GM19438 (cell line): ENCODE data around the gene GAB2.

Source experiments
- ATAC-seq: cut with Tn5 transposase; IDR thresholded peaks from one replicate; pipeline ENCODE4 v1.9.1; 2021; ENCODE audit warnings: low read depth; ENCODE audit not compliant: unreplicated experiment

The GAB2 gene

DNA sequence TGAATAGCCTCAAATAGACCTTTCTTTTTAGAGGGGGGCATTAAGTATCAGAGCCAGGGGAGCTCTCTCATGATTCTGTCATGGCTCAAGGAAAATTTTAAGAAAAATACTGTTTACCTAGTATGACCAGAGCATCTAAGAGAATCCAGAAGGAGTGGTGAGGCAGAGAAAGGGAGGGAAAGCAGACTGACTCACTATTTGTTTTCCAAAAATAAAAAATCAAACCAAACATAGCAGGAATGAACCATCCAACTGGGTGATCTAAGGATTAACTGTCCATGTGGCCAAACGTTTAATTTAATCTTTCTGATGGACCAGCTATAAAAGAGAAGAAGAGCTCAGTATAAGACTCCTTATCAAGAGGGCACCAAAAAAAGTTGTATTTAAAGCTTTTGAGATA, 70.8 kb downstream of the GAB2 start:
- ATAC-seq = no peak

DNA sequence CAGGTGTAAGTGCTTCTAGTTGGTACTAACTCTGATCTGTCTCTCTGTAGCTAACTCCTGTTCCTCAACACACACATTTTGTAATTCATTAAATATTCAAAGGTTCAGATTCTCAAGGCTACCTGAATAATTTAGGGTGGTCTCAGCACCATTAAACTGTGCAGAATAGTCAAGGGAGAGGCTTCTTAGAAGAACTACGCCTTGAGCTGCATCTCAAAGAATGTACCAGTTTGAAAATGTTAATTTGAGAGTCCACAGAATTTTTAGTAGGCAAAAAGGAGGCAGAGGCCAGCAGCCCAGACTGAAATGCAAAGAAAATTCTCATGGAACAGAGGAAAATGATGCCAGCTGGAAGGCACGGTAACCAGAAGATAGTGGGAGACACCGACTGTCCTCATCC, 72.2 kb downstream of the GAB2 start:
- no peak for ATAC-seq

DNA sequence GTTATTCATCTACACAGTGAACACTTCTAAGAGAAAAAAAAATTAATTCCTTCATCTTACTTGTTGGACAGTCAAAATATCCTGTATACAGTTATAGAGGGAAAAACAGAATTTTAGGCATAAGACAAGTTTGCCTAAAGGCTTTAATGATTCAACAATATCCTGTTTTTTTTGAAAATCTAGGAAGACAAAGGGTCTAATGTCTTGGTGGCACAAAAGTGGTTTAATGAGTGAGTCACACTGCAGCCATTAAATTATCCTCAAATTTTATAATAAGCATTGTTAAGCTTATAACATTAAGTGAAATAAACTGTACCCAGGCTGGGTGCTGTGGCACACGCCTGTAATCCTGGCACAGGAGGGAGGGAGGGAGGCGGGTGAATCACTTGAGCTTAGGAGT, 72.9 kb downstream of the GAB2 start:
- no peak for ATAC-seq

DNA sequence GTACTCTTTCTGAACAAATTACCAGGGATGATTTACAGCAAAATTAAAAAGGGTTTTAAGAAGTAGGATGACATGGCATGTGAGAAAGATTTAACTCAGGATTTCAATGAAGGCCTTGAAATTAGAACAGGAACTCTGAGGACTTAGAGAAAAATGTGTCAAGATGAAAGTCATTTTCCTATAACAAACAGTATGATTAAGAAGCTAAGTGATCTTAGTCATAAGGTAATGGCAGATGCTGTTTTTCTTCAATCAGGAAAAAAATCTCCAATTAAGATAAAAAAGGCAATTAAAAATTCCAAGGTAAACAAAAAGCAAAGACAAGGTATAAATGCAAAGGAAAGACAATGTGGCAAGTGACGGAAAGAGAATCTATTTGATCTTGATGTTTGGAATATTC, 73.5 kb downstream of the GAB2 start:
- no peak for ATAC-seq

DNA sequence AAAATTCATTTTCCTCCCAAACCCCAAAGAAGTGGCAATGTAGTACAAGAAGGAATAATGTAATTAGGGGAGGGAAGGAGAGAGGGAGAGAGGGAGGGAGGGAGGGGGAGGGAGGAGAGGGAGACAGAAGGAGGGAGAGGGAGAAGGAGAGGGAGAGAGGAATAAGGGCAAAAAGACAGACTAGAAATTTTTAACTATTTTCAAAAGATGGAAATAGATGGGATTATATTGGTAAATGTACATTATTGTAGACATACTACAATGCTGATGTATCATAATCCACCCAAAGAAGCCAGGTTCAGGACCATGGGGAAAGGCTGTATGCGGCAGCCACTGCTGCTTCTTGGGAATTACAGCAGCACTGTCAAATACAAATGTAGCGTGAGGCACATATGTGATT, 74.3 kb downstream of the GAB2 start:
- ATAC-seq = no peak

DNA sequence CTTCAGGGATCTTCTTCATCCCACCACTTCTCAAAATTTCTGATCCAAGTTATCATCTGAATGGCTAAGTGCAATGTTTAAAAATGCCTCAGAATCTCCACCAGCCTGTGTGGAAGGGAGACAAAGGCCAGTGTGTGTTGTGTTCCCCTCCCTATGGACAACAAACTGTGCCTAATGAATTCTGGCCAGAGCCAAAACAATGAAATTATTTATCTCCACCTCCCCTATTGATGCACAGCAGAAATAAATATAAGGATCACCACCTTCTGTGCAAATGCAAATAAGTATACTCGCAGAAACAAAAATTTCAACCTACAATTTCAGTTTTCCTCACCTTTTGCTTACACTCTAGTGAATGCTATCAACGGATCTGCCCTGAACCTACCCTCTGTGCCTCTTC, 75.8 kb downstream of the GAB2 start:
- ATAC-seq = no peak

DNA sequence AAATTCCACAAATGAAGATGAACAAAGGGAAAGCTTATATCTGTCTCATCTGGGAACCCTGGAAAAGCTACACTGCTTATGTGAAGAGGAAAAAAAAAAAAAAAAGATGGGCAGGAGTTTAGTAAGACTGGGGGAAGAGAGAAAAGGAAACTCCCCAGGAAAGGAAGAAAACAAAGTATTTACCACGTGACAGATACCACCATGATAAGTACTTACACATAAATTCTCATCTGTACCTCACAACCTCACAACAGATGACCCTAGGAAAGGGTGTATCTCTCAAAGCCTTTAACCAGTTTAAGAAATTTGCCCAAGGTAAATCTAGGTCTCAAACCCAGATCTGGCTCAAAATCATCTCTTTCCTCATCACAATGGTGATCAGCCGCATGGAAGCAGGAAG, 77.1 kb downstream of the GAB2 start:
- ATAC-seq = no peak

DNA sequence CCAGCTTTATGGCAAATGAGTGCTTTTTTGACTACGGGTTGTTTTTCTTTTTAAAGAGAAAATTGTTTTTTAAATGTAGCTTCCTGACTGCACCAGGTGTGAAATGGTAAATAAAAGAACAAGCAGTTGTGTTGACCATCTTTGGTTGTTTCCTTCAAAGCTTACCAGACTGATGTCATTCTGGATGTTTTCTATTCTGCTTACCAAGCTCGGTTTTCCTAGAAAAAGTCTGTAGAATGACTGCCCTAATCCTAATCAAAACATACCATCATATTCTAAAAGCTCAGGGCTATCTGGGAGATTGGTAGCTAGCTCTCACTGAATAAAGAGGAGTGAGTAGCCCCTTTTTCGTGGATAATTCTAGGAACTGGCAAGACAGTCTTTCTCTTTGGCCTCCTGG, 77.7 kb downstream of the GAB2 start:
- ATAC-seq = no peak

DNA sequence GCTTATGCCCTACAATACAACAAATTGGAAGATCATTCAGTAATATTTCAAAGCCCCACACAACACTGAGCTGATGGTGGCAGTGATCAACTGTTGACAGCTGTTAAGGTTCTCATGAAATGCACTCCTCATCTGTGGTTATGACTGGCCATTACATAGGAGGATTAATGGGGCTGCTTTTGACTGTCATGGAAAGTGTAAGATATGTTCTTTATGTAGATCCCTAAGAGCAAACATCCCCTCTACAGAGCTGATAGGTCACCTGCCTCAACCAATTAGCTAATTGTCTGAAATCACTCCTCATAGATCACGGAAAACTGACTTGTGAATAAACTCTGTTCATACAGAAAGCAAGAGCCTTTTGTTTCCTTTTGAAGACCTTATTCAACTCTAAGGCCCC, 78.1 kb downstream of the GAB2 start:
- ATAC-seq = no peak

DNA sequence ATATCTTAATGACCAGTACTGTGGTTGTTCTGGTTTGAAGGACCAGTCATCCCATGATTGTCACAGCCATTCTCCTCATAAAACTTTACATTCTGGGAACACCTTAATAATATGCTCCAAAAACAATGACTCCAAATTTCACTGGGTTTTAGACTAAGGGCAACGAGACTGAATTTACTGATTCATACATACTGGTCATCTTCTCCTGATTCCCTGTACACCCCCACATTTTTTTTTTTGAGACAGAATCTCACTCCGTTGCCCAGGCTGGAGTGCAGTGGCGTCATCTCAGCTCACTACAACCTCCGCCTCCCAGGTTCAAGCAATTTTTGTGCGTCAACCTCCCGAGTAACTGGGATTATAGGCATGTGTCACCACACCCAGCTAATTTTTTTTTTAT, 78.9 kb downstream of the GAB2 start:
- no peak for ATAC-seq

DNA sequence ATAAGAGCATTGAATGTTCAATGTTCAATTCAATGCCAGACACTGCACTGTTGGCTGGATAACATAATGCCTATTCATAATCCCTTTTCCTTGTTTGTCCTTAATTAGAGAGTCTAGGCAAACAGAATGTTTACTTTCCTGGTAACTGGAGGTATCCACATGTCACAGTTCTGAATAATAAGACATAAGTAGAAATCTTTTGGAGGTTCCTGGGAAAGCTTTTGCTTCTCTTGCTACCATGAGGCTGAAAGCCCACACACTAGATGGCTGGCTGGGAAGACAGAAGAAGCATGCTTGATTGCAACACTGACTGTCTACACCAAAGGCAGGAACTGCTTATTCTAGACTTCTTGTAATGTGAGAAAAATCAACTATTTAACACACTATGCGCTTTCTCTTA, 79.5 kb downstream of the GAB2 start:
- no peak for ATAC-seq

DNA sequence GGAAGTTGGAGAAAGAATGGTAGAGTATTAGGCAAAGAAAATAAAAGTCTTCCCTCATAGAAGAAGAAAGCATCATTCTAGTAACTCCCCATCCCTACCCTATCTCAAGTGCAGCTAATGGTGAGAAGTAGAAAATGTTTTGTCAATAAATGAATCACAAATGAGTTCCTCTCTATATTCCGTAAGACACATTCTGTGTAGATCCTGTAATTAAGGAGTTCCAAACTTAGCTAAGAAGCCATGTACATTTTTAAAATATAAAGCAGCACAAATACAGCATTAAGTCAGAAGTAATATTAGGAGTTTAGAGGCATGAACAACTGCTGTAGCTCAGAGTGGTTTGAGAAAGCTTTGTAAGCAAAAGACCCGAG, 80.1 kb downstream of the GAB2 start:
- ATAC-seq = no peak

DNA sequence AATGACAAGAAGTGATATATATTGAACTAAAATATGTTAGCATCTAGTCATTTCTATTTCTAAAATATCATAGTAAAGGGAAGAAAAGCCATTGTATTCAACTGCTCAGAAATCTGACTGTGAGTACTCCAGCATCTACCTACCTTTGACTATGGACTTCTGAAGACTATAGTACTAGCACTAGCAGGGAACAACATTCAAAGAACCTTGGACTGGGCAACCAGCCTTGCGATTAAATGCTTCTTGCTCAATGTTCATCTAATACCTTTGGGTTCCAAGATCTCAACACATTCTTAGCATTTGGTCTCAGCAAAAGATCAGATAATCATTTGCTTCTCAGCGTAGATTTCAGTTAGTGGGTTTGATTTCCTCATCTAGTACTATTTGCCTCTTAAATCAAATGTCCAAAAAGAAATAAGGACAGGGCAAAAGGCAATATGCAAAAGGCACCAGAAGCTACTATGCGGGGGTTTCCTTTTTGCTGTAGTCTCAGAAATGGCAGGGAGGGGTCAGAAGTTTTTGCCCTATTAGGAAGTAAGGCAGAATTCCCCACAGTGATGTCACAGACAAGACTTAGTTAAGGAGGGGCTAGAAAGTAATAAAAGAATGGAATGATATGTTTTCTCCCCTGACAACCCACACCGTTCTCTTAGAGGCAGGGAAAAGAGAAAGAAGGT, 80.6 kb downstream of the GAB2 start:
- no peak for ATAC-seq

DNA sequence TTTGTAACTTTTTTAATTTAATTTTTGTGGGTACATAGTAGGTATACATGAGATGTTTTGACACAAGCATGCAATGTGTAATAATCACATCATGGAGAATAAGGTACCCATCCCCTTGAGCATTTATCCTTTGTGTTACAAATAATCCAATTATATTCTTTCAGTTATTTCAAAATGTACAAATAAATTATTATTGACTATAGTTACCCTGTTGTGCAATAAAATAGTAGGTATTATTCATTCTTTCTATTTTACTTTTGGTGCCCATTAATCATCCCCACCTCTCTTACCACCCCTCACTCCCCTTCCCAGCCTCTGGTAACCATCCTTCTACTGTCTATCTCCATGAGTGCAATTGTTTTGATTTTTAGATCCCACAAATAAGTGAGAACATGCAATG, 83.5 kb downstream of the GAB2 start:
- ATAC-seq = no peak

DNA sequence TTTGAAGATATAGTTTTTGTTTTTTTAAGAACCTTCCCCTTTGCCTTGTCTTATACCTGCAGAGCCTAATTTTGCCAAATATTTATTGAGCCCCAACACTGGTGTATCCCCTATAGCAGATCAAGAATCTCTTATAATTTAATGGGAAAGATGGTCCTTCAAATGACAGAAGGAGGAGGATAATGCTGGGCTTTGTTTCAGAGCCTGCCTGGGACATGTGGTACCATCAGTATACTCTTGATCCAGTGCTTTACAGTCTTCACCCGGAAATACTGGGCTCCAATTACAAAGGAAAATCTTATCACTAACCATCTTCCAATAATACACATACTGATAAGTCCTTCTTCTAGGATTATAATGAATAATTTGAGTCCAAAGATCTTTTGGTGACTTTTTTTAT, 84.7 kb downstream of the GAB2 start:
- ATAC-seq = no peak

DNA sequence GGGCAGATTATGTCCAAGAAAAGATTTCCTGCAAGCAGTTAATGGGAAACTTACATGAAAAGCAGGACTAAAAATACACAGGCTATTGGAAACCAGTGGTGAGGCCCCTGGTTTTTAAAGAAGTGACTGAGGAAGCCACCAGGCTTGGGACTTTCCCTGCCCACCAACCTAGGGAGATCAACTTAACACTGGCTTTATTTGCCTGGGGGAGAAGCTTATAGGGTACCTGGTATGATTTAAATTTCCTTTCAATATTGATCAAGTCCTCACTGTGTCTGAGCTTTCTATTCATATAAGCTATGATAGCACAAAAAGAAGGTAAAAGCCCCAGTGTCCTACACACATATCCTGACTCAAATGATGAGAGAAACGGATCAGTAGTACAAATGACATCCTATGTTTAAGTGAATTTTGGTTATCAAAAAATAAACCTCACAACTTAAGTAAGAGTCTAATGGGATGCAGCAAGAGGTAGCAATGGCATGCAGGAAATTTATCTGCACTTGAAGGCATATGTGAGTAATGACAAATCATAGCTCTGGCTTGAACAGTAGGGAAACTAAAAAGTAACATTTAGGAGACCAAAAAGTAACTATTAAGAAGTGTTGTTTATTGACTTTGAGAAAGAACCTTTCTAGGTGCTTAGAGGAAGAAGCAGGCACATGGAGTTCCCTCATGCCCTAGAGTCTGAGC, 85.3 kb downstream of the GAB2 start:
- no peak for ATAC-seq

DNA sequence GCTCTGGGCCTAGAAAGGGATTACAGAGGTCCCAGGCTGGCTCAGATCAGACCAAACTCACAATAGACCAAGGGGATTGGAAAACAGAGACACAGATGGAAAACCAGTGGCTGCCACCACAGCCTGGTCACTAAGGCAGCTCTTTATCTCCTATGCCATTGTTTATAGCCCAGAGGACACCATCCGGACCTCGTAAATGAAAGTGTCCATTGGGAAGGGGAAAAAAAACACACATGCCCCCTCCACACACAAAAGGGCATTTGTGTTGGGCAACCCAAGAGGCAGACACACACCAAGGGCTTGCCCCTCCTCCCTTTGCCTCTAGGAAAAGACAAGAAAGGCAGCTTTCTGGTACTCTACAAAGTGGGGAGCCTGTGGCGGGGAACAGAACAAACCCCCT, 85.9 kb downstream of the GAB2 start:
- ATAC-seq = no peak

DNA sequence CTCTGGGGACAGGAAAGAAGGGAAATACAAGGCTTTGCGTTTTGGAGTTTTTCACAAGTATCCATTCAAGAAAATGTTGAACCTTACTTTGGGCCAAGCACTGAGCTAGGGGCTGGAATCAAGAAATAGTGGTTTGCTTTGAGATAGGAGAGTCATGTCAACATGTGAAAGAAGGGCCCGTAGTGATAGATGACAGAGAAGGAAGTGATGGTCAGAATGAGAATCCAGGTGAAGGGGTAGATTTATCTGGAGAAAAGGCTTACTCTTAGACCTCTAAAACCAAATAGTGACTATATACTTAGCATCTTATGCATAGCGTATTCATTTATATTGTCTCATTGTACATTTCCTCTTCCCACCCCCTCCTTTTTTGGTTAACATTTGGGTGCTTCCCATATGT, 87.3 kb downstream of the GAB2 start:
- no peak for ATAC-seq

DNA sequence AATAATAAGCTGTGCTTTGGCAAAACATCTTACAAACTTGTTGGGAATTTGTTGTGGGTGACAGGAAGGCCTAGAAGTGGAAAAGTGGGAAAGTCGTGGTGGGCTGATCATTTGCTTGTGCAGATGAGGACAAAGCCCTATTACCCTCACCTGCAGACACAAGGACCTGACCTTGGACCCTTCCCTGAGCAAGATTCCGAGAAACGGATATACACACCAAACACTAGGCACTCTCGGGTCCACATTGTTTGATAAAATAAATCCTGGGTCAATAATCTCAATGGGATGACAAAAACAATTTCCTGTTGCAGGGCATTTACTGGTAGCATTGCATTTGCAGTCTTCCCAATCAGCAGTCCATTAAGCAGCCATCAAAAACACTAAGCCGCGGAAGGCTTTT, 89.7 kb downstream of the GAB2 start:
- ATAC-seq = no peak

DNA sequence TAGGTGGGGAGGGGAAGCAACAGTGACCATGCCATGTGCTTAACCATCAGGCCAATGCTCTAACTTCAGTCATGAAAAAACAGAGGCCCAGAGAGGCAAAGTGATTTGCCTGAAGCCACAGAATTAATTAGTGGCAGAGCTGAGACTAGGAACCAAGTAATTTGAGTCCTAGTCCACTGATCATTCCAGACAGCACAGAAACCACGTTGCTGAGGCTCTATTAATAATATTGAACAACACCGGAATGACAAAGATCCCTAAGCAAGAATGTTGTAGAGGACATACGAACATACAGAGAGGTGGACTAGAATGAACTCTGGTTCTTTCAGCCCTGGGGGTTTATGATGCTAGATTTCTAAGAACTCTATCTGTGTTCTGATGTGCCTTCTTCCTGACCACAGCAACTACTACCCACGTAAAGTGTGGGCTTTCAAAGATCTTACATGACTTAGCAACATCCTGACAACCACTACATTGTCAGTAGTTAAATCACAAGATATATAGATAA, 92.3 kb downstream of the GAB2 start:
- no peak for ATAC-seq

DNA sequence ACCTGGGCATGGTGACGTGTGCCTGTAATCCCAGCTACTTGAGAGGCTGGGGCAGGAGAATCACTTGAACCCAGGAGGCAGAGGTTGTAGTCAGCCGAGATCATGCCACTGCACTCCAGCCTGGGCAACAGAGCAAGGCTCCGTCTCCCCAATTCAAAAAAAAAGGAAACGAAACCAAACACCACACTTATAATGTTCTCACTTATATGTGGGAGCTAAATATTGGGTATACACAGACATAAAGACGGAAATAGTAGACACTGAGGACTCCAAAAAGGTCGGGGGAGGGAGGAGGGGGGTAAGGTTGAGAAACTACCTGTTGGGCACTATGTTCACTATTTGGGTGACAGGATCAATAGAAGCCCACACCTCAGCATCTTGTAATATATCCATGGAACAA, 94.3 kb downstream of the GAB2 start:
- no peak for ATAC-seq

DNA sequence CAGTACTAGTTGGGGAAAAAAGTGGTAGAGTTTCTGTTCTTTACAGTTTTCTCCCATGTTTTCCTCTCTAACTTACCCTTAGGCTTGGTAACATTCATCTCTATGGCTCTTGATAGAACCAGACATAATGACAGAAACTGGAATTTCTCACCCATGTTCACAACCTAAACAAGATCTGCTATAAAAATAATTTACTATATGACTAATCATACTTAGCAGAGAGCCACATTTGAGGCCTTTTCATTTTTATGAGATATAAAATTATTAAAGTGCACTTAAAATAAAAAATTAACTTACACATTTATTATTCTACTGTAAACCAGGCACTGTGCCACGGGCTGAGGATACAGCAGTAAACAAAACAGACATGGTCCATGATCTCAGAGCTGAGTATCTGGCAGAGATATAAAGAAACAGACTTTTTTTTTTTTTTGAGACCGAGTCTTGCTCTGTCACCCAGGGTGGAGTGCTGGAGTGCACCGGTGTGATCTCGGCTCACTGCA, 98.1 kb downstream of the GAB2 start:
- ATAC-seq = no peak
